Embryonic facial prominence (tissue), 1 donor: ENCODE measurements around the gene PABPN1.

ENCODE experiments used
- DNase-seq: peaks from one replicate; pipeline ENCODE4 v3.0.0-alpha.2; 2016; ENCODE audit errors: extremely low spot score

Gene PABPN1

DNA sequence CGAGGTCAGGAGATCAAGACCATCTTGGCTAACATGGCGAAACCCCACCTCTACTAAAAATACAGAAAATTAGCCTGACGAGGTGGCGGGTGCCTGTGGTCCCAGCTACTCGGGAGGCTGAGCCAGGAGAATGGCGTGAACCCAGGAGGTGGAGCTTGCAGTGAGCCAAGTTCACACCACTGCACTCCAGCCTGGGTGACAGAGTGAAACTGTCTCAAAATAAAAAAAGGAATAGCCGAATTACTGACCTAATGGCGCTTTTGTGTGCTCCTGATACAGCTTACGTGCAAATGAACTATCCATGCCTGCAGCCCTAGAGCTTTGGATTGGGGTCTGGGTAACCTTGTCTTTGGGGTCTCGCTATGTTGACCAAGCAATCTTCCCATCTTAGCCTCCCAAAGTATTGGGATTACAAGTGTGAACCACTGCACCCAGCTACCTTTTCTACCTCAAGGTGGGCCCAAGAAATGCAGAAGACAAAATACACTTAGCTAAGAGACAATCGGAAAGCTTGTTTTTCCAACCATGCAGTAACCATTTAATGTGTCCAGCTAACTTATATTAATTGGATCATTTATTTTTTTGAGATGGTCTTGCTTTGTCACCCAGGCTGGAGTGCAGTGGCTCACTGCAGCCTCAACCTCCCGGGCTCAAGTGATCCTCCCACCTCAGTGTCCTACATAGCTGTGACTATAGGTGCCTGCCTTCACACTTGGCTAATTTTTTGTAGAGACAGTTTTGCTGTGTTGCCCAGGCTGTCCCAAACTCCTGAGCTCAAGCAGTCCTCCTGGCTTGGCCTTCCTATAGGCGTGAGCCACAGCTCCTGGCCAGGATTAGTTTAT is 5.5 kb downstream of the PABPN1 start:
- no peak for DNase-seq

DNA sequence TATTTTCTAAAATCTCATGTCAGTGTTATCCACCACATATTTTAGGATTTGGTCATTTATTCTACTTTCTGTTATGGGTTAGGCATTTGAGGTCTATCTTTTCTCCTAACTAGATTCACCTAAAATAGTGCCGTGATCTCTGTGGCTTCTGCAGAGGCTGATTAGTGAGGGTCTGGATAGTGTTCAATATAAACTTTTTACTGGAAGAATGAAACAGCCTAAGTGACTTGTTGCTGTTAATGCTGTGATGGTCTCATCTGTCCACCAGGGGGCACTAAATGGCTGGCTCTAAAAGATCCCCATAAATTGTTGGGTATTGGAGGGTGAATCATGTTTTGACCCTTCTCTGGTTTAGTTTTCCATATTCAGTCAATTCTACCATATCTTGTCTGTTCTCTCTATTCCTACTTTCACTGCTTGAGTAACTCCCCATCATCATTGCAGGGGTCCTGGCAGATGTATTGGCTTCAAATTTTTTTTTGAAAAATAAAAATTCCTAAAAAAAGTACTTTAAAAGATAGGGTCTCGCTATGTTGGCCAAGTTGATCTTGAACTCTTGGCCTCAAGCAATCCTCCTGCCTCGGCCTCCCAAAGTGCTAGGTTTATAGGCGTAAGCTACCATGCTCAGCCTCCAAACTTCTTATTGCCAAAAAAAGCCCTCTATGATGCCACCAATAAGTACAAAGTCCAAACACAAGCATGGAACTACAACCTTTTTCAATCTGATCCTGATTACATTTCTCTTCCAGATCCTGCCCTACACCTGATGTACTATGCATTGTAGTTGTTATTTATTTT is 6.9 kb downstream of the PABPN1 start:
- DNase-seq: peak; percentile 55

DNA sequence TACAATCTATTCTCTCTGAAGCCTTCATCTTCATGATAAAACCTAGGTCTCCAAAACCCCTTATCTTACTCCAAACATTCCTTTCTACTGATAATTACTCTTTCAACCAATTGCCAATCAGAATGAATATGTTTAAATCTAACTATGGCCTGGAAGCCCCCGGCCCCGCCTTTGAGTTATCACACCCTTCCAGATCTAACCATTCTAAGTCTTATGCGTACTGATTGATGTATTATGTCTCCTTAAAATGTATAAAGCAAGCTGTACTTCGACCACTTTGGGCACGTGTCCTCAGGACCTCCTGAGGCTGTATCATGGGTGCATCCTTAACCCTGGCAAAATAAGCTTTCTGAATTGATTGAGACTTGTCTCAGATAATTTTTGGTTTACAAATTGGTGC is 14.4 kb downstream of the PABPN1 start:
- DNase-seq: no peak

DNA sequence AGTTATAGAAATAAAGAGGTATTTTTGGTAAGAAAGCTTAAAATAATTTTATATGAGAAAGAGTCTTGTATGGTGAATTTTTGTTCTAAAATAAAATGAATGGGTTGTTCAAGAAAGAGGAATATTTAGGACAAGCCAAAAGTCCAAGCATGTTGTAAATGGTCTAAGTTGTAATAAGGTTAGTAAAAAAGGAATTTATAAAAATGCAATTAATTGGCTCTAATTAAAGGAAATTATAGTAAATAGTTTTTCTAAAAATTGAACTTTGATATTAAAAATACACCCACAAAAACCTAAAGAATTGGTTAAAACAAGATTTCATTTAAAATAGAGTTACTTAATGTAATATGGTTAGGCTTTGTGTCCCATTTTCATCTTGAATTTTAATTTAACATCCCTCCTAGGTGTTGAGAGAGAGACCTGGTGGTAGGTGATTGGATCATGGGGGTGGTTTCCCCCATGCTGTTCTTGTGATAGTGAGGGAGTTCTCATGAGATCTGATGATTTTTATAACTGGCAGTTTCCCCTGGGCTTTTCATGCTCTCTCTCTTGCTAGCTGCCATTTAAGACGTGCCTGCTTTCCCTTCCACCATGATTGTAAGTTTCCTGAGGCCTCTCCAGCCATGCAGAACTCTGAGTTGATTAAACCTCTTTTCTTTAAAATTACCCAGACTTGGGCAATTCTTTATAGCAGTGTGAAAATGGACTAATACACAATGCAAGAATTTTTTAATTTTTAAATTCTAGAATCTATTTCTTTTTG is 18.4 kb downstream of the PABPN1 start:
- DNase-seq: no peak

DNA sequence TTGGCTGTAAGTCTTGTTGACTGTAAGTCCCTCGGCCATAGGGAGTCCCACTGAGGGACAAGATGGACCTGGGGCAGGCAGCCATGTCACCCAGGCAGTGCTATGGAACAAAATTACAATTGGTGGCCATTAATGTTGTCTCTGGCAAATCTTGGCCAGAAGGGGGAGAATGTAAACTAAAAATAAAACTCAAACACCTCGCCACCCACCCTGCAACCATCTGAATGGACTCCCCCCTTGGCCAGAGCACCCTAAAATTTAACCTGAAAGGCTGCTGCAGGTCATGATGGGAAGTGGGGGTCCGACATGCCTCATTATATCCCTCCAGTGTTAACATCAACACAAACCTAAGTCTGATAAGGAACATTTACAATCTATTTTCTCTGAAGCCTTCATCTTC is 23.2 kb downstream of the PABPN1 start:
- DNase-seq: no peak

DNA sequence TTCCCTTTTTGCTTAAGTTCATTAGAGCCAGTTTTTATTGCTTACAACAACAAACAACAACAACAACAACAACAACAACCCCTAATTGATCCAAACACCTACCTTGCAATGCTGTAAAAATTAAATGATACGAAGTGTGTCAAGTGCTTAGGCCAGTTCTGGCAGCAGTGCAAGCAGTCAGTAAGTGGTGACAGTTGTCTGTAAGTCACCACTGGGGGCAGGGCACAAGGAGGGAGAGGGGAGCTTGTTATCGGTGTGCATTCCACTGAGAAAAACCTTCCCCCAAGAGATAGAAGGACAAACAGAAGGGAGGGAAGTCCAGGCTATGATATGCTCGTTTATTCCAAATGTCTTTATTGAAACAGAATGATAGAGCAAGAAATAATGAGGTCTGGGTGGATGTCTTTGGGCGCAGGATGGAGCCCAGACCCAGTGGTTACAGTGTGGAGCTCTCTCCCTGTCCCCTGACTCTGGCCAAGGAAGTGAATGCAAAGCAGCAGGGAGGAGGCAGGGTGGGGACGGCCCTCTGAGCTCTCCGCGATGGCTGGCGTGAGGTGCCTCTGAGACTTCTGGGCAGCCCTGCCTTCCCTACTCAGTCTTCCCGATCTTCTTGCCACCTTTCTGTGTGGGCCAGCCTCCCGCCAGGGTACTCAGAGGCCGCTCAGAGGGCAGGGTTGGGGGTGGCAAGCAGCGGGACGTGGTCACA is 24.9 kb downstream of the PABPN1 start:
- DNase-seq: no peak

DNA sequence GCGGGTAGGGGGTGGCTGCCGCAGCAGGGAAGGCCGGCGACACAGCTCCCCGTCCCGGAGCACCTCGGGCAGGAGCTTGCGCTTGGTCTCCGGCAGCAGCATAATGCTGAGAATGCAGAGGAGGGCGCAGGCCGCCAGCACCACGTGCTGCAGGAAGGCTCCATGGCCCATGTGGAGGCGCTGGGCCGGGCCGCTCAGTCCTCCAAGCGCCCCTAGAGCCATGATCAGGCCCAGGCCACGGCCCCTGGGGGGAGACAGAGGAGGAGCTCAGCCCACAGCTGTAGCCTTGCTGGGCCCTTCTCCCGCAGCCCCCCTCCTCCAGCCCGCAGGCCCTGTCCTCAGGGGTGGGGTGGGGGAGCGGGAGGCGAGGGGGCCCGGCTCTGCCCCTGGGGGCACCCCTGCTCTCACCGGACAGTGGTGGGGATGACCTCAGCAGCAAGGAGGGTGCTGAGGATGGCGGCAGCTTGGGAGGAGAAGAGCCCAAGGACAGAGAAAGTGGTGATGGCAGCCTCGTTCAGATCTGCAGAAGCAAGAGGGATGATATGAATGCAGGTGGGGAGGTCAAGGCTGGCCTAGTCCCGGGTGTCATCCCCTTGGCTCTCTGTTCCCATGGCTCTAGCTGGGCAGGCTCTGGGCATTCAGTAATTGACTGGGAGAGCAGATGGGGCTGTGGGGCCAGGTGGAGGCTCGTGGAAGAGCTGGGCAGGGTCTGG is 25.6 kb downstream of the PABPN1 start:
- no peak for DNase-seq

DNA sequence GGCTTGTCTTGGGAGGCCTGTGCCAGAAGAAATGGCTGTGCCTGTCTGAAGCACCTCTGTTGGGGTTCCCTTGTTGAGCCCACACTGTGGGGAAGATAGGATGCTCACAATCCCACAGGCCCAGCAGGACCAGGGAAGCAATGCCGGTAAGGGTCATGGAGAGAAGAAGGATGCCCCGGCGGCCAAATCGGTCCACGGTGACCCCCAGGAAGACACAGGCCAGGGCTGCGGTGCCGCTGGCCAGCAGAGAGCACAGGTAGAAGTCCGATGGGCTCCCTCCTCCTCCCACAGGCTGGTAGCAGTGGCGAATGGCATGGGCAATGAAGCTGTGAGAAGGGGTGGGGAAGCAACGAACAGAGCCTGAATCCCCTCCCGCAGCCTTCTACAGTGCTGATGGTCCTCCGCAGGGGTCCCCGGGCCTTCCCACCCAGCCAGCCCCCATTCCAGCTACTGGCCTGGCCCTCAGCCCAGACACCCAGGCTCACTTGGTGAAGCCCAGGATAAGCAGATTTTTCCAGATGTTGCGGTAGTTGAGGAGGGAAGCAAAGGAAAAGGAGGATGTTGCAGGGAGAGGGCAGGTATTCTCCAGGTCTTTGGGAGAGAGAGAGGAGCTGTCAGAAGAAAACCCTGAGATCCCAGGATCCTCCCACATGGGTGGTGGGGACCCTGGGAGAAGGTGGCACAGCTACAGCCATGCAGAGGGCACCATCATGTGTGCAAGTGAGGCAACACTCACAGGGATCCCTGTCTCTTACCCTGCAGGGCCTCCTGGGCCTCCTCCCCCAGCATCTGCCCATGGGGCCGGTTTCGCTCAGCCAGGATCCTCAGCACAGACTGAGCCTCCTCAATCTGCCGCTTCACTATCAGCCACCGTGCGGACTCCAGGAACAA is 26.4 kb downstream of the PABPN1 start:
- DNase-seq: no peak

DNA sequence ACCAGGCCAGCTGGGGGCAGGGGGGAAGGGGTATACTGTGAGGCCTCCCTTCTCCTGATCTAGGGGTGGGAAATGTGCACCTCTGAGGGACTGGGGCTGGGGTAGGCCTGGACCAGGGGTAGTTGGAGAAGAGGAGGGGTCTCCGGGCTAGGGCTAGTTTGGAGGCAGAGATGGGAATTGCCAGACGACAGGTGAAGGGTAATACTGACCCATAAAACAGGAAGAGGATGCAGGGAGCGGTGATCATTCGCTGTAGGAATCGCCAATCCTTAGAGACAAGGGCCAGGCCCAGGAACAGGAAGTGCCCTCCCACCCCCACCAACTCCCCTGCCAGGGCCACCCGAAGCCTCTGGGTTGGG is 27.0 kb downstream of the PABPN1 start:
- no peak for DNase-seq

DNA sequence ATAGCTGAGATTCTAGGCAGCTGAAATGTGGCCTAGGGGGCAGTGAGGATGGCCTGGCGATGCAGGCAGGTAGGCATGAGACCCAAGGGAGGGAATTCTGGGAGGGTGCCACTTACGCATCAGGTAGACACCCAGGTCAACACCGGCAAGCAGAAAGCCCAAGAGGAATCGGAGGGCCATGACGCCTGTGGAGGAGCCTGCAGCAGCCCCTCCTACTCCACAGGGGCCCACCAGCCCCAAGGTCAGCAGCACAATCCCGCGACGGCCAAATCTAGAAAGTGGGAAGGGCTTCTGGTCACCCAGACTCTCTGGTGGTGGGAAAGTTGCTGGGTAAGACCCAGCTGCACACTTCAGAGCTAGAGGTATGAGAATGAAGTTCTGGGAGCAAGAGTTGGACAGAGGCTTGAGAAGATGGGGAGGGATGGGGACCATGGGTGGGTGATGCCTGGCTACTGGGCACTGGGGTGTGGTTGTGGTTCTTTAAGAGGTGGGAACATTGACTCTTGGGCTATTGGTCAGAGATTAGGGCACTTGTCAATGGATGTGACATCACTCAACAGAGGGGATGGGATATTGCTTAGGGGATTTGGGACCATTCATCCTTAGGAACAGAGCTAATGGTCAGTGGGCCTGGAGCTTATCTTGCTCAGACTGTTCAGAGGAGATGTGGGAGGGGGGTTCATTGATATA is 28.0 kb downstream of the PABPN1 start:
- no peak for DNase-seq

DNA sequence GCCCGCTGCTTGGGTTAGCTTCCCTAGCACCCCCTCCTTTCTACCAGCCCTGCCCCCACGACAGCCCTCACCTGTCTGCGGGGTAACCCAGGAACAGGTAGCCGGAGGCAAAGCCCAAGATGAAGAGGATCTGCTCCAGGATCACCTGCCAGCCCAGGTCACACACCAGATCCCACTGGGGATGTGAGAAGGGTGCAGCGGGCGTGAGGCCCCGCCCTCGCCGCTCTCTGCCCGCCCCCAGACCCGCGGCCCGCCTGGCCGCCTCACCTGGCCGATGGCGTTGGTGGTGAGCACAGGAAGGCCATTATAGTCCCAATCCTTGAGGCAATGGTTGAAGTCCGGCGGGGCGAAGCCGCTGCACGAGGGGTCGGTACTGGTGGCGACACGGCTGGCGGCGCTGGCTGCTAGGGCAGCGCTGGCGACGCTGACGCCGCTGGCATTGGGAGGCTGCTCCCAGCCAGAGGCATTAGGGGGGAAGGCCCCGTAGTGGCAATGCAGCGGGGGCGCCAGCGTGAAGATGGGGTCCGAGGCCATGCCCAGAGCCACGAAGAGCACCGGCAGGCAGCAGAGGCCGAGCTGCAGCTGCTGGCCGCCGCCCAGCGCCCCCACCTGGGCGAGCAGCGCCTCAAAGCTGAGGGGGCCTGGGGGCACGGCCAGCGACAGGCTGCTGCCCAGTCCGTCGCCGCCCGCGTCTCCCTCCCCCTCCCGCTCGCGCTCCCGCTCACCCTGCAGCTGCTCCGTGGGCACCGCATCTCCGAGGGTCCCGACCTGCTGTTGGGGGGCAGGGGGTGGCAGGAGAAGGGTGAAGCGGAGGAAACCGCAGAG is 30.6 kb downstream of the PABPN1 start:
- DNase-seq: no peak

DNA sequence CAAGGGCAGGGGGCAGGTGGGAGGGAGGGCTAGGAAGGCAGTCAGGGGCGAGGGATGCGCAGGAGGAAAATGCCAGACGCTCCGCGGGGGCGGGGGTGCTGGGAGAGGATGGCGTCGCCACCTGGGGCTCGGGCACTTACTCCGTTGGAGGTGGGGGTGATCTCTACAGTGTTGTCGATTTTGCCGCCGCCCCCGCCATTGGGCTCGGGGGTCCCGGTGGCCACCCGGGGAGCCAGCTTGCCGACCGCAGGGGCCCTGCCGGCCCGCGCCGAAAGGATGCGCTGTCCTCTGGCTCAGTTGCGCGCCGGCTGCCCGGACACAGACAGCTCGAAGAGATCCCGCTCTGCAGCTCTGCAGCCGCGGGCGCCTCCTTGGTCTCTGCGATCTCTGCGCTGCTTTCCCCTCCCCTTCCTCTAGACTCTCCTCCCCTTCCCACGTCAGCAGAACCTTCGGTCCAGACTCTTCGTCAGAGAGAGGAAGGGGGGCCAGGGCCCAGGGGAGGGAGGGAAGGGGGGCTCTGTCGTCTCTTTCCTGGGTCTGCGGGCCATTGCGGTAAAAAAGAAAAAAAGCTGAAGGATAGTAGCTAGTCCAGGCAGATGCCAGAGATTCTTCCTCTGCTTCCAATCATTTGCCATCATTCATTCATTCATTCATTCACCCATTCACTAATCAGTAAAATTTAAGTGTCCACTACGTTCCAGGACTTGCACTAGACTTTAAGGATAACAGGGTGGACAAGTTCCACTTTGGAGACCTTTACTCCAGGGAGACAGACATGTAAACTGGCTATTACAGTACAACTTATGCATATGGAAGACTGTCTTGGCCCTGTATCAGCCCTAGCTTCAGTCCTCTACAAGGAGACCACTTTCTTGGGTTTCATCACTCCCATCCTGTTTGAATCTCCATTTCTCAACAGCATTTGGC is 31.5 kb downstream of the PABPN1 start, which contains the start of gene SLC22A17:
Gene SLC22A17, minus strand, starts transcription at position 382 of the 927 bp plus-strand sequence.
- DNase-seq: peak; percentile 90

DNA sequence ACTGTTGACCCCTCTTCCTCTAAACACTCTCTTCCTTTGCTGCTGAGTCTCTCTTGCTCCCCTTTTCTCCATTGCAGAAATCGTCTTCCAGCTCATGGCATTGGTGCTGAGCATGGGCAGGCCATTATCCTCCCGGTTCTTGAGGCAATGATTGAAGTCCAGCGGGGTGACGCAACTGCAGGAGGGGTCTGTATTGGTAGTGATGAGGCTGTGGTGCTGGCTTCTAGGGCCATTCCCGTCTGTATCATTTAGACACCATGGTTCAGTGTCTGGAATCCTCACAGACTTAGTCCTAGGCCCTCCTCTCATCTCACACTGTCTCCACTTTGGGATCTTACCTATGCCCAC is 32.1 kb downstream of the PABPN1 start:
- no peak for DNase-seq

DNA sequence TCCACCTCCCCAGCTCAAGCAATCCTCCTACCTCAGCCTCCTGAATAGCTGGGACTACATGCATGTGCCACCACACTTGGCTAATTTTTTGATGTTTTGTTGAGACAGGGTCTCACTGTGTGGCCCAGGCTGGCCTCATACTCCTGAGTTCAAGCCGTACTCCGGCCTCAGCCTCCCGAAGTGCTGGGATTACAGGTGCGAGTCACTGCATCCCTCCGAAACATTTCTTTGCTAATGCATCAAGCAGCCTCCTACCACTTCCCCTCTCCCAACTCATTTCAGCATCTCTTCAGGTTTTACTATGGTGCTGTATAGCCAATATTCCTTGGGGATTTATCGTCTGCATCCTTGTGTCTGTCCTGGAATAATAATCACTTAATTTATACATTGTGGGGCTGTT is 33.7 kb downstream of the PABPN1 start:
- no peak for DNase-seq

DNA sequence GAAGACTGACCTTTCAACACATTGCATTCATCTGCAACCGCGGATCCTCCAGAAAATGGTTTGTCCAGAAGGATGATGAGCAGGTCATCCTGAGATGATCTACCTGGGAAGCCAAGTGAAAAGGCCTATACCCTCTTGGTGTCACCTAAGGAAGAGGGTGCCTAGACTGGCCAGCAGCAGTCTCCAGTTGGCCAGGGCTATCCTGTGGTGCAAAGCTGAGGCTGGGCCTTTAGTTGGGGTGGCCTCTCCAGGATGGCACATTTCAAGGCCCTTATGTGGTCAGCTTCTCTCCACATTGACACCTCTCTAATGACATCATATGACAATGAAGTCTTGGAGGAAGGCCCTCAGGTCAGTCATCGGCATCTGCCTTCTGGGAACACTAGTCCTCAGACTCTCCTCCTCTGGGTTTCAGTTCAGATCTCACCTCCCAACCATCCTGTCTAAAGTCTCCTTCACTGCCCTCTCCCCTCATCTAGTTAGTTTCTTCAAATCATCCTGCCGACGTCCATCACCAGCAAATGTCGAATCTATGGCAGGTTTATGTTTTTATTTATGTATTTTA is 34.7 kb downstream of the PABPN1 start:
- no peak for DNase-seq

DNA sequence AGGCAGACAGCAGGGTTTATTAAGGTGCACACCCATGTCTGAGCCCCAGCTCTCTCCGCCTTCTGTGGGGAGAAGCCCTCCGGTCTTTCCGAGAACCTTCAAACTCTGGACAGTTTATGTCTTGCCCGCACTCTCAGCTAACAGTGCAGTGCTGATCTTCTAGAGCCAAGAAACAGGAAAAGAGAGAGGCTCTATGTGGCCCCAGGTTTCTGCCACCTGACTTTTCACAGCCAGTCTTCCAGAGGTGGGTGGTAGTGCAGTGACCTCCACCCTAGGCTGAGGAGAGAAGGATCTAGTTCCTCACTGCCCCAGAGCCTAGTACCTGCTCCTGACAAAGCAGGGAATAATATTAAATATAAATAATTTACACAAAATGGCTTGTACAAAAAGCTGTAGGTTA is 35.4 kb downstream of the PABPN1 start:
- no peak for DNase-seq

DNA sequence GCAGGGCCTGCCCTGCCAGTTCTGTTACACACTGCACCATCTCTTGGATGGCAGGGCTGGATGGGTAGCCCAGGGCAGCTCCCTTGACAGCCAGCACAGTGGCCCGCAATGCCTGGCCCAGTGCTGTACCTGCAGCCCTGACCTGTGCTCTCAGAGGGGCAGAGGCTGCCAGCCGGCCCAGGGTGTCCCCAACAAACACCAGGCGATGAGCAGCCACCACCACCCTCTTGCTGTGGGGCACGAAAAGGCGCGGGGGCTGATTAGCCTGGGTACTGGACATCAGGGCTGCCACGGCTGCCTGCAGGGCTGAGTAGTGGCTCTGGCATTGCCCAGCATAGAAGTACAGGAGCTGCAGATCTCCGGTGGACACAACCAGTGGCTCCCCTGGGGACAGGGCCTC is 36.0 kb downstream of the PABPN1 start:
- DNase-seq: no peak
